Measurements from ENCODE around the gene ARF1. TPM values are rescaled to one million over a fixed set of nuclear protein-coding genes. Genes with fewer than 3 reads are reported as not detected.

ARF1 gene
- total and polyA plus RNA-seq, 10 of the 15 experiments (the other 5 are each of a cell fraction or from before 2014, with no cell fraction given): 48.4 to 508 (median 283) TPM

DNA sequence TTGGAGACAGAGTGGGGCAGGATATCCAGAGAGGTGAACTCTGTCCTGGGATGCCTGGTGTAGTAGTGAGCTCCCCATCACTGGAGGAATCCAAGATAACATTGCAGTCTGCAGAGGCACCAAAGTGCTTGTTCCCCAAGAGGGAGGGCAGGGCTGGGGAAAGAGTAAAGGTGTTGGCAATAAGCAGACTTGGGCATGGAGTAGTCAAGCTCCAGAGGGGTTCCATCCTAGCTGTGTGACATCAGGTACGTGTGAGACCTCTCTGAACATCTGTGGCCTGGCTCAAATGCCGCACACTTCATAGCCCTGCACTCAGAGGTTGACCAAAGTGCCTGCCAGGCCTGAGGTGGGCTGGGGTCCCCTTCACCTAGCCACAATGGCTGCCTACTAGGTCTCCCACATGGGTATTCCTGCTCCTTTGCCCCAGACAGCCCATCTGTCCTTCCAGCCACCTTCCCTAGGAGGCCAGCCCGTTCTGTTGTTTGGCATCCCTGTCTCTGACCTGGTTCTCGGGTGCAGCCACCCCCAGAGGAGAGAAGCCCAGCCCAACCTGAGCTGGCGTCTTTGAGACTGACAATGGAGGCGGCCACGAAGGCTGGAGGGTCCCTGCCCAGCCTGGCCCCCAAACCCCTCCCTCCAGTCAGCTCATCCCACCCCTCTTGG lies 2.8 kb upstream of the ARF1 start:
- H3K4me1 ChIP-seq (ENCODE audit: control insufficient read depth, insufficient read depth, low read length): peaks cover 11% of the 10 kb centered on the region
- ChIA-PET RAD21 (ENCODE audit: unreplicated experiment) (no interaction called here), POLR2A (no interaction called here), SMC1A (ENCODE audit: uncharacterized antibody, unreplicated experiment) (no interaction called here), CTCF (no interaction called here)
- H3K79me2 ChIP-seq (ENCODE audit: control insufficient read depth, insufficient read depth, low read length): peaks cover 53% of the 10 kb centered on the region
- WGBS (ENCODE audit: insufficient coverage, insufficient replicate concordance, low lambda C conversion rate, missing lambda C conversion rate): 88% methylated on average over 7 of the region's 7 CpGs
- no peaks in the 10 kb centered on the region for H3K9me3 ChIP-seq (replicated peaks; ENCODE audit: control insufficient read depth, insufficient read depth, low read length)
- no peak overlapping the region for H3K9ac ChIP-seq (ENCODE audit: control insufficient read depth, insufficient read depth, low read length)
- DNase-seq (ENCODE audit: low read depth, low spot score): no peak
- H3K27ac ChIP-seq (ENCODE audit: control insufficient read depth, insufficient read depth): no peak overlapping the region
- H3K4me2 ChIP-seq (ENCODE audit: control insufficient read depth, insufficient read depth): no peak overlapping the region
- no peak for FAIRE-seq
- H3K4me3 ChIP-seq: no peak overlapping the region
- no peak overlapping the region for H2AFZ ChIP-seq (ENCODE audit: control insufficient read depth, low read depth, low read length)
- H3K36me3 ChIP-seq (ENCODE audit: control insufficient read depth in 2 of 2, insufficient read depth in 2 of 2, low read length in 1 of 2): no peaks in the 10 kb centered on the region
- H3K27me3 ChIP-seq (replicated peaks in 1 of 2; ENCODE audit: control insufficient read depth in 2 of 2, insufficient read depth in 2 of 2, low read length in 1 of 2): no peaks in the 10 kb centered on the region
- intact Hi-C loops (cut with micrococcal nuclease; ENCODE audit: unreplicated experiment) (loop anchor here (10.0 kb wide), 1 partner anchor 315 kb away; no protein-coding TSS in a partner anchor), in situ Hi-C loops (cut with MboI) (no loop called here)
- no TSS peak for BruUV-seq (replicated peaks)
- no peak for ATAC-seq
- peaks cover 12% of the 10 kb centered on the region for H4K20me1 ChIP-seq (ENCODE audit: control insufficient read depth, insufficient read depth)
- TF ChIP-seq PML (IDR thresholded peaks at IDR 0.05; ENCODE audit: low read length) (no peak), POLR2AphosphoS2 (IDR thresholded peaks at IDR 0.05; ENCODE audit: low read depth, low read length) (no peak), CHD2 (IDR thresholded peaks at IDR 0.05; ENCODE audit: borderline replicate concordance, low read depth, low read length) (no peak), SMARCA5 (IDR thresholded peaks at IDR 0.05) (peak; percentile 72), MLLT1 (IDR thresholded peaks at IDR 0.05) (no peak), NR2C2 (IDR thresholded peaks at IDR 0.05; ENCODE audit: borderline replicate concordance, control insufficient read depth, insufficient read length, low read depth) (no peak), NFYA (IDR thresholded peaks at IDR 0.05; ENCODE audit: borderline replicate concordance, low read depth, low read length) (no peak), SPI1 (IDR thresholded peaks at IDR 0.05; ENCODE audit: borderline replicate concordance, insufficient read depth, low read depth, low read length) (no peak), WRNIP1 (IDR thresholded peaks at IDR 0.05; ENCODE audit: borderline replicate concordance, low read depth, low read length) (no peak), ATF7 (IDR thresholded peaks at IDR 0.05; ENCODE audit: low read depth) (no peak), KLF5 (IDR thresholded peaks at IDR 0.05; ENCODE audit: partially characterized antibody) (no peak), ZNF217 (IDR thresholded peaks at IDR 0.05) (0 out of 2 replicates have a peak, but pooled peaks have one; percentile 38), EED (IDR thresholded peaks at IDR 0.05; ENCODE audit: low read depth) (no peak)
- TF ChIP-seq, protein P1, sequence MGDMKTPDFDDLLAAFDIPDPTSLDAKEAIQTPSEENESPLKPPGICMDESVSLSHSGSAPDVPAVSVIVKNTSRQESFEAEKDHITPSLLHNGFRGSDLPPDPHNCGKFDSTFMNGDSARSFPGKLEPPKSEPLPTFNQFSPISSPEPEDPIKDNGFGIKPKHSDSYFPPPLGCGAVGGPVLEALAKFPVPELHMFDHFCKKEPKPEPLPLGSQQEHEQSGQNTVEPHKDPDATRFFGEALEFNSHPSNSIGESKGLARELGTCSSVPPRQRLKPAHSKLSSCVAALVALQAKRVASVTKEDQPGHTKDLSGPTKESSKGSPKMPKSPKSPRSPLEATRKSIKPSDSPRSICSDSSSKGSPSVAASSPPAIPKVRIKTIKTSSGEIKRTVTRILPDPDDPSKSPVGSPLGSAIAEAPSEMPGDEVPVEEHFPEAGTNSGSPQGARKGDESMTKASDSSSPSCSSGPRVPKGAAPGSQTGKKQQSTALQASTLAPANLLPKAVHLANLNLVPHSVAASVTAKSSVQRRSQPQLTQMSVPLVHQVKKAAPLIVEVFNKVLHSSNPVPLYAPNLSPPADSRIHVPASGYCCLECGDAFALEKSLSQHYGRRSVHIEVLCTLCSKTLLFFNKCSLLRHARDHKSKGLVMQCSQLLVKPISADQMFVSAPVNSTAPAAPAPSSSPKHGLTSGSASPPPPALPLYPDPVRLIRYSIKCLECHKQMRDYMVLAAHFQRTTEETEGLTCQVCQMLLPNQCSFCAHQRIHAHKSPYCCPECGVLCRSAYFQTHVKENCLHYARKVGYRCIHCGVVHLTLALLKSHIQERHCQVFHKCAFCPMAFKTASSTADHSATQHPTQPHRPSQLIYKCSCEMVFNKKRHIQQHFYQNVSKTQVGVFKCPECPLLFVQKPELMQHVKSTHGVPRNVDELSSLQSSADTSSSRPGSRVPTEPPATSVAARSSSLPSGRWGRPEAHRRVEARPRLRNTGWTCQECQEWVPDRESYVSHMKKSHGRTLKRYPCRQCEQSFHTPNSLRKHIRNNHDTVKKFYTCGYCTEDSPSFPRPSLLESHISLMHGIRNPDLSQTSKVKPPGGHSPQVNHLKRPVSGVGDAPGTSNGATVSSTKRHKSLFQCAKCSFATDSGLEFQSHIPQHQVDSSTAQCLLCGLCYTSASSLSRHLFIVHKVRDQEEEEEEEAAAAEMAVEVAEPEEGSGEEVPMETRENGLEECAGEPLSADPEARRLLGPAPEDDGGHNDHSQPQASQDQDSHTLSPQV (IDR thresholded peaks at IDR 0.05): no peak
- TF ChIP-seq, protein P2, sequence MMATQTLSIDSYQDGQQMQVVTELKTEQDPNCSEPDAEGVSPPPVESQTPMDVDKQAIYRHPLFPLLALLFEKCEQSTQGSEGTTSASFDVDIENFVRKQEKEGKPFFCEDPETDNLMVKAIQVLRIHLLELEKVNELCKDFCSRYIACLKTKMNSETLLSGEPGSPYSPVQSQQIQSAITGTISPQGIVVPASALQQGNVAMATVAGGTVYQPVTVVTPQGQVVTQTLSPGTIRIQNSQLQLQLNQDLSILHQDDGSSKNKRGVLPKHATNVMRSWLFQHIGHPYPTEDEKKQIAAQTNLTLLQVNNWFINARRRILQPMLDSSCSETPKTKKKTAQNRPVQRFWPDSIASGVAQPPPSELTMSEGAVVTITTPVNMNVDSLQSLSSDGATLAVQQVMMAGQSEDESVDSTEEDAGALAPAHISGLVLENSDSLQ (IDR thresholded peaks at IDR 0.05): no peak

Measured in GM12878 (cell line).